Ramos (cell line): Measurements from ENCODE around the gene VANGL2.

Experiments
- in situ Hi-C: fragments of 300-500 bp; cut with MboI; formaldehyde crosslinking; loops from one replicate; pipeline ENCODE4 v1.14.3; 2022; ENCODE audit warnings: low sequenced_read_pairs; ENCODE audit not compliant: unreplicated experiment

Gene VANGL2

DNA sequence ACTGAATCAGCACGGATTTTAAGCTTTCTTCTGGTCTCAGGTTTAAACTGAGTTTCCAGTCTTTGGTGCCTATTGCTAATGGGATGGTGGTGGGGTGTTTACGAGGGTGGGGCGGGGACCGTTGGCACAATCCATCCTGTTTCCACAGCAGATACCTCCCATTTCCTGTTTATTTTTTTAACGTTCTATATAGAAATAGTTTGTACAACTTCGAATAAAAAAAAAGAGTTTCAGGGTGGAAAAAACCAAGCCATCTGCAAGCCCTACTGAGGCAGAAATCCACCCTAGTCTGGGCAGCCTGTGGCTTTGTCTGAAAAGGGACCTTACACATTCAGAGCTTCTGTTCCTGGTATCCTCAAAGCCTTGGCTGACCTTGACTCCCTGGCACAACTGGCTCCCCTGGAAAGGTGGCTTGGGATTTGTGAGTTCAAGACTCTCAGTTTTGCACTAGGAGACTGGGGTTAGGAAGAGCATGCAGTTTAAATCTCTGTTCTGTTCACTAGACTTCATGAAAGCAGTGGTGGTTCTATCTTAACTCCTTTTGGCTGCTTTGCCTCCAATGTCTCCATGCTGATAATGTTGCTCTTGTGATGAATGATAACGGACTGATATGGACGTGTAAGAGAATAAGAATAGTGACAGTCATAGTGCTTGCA lies 46.7 kb downstream of the VANGL2 start:
- in situ Hi-C loops: no loop called here

DNA sequence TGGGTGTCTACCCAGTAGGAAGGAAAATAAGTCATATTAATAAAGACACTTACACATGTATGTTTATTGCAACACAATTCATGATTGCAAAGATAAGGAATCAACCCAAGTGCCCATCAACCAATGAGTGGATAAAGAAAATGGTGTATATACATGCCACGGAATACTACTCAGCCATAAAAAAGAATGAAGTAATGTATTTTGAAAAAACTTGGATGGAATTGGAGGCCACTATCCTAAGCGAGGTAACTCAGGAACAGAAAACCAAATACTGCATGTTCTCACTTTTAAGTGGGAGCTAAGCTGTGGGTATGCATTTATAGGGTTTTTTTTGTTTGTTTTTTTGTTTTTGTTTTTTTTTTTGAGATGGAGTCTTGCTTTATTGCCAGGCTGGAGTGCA lies 49.1 kb downstream of the VANGL2 start:
- in situ Hi-C loops: no loop called here

DNA sequence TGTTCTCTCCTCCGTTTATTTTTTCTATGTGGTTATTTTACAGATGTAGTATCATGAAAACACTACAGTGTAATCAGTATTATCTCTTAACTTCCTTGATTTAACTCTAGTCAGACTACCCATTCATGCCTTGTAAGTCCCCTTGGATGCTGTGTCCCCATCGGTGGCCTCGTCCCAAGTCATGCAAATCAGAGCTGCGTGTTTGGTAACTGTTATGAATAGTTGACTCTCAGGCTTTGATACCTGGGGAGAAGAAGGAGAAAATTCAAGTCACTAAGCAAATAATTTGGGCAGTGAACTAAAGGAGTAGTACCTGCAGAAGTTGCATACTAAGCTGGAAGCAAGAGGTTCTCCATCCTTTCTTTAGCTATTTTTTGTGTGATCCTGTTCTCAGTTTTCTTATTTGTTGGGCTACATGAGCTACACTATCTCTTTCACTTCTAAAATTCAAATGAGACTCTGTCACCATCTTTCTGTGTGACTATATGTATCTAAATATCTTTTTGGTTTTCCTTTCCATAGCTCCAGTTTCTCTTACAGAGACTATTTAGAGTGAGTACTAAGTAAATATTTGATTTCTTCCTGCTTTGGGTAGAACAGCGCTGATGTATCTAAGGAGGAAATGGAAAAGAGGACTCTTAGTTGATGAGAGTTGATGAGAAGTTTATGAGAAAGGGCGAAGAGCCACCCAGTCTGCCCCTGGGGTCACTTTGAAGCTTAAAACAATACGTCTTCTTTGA lies 50.9 kb downstream of the VANGL2 start:
- in situ Hi-C loops: no loop called here

DNA sequence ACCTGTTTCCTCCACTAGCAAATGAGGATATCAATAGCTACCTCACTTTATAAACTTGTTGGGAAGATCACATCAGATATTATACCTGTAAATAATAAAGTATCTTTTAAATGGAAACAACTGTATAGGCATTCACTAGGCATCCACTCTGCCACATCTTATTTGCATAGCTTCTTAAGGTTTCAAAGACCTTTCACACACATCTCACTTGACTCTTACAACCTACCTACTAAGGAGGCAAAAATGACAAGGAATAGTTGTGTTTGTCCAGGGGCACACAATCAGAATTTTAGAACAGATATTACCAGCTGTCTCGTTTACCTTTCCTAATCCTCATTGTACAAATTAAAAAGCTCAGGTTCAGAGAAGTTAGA lies 51.5 kb downstream of the VANGL2 start:
- in situ Hi-C loops: no loop called here

DNA sequence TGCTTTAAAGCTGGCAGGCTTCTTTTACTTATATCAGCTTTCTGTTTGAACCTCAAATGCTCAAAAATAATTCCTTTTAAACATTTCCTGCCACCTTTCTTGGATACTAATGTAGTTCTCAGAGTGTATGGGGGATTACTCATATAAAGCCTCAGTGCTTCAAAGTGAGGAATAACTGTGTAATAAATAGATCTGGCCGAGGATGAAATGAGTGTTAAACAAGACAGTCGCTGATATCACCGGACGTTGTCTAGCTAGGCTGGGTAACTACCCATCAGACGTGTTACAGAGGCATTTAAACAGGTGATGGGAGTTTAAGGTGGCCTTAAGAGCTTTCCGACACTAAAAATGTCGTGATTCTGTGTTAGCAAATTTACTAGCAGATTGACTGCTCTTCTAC lies 53.1 kb downstream of the VANGL2 start:
- in situ Hi-C loops: no loop called here

DNA sequence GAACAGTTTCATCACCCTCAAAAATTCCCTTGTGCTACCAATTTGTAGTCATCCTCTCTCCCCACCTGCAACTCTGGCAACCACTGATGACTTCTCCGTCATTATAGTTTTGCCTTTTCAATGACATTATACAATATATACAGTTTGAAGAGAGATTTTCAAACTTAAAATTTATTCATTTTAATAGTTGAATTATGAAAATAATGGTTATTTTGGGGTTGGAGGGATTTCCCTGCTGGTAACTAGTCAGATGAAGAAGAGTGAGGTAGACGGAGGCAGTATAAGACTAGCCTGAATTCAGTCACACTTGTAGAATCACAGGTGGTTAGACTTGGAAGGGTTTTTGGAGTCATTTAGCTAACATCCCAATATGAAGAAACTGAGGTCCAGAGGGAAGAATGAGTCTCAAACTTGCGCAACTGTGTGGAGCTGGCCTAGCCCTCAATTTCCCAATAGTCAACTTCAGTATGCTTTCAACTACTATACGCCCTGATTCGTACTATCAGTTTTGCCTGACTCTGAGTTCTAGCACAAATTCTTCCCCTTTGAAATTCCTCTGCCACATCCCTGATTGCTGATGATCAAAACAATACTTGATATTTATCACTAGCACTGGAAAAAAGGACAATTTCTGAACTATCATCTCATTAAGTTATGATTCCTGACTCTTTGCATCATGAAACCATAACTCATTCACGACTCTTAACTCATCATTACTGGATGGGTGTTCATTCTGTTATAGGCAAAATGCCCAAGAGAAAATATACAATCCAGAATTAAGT lies 54.2 kb downstream of the VANGL2 start:
- in situ Hi-C loops: no loop called here

DNA sequence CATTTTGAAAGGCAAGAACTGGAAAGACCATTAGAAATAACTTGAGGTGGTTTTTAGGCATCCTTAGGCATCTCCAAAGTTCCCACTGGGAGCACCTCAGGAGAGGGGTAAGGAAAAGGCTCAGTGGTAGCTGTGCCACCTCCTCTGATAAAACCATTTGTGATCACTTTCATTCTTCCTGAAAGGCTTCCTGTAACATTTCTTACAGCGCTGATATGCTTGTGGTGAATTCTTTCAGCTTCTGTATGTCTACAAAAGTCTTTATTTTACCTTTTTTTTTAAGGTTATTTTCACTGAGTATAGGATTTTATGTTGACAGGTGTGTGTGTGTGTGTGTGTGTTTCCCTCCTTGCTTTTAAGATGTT lies 54.8 kb downstream of the VANGL2 start:
- in situ Hi-C loops: no loop called here

DNA sequence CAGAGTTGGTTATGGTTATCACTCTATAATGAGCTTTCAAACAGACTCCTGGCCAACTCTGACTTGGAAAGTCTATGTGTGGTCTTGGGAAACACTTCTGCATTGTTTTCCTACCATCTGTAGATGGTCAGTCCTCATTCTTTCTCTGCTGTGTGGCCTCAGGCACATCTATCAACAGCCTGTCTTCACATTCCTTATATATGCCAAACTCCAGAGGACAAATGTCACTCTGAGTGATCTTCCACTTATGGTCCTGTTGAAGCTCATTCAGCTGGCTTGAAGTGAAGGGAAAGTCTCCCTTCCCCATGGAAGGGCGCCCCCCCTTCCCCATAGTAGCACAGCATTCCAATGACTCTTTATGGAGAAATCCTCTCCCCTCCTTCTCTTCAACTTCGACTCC lies 58.7 kb downstream of the VANGL2 start:
- in situ Hi-C loops: no loop called here

DNA sequence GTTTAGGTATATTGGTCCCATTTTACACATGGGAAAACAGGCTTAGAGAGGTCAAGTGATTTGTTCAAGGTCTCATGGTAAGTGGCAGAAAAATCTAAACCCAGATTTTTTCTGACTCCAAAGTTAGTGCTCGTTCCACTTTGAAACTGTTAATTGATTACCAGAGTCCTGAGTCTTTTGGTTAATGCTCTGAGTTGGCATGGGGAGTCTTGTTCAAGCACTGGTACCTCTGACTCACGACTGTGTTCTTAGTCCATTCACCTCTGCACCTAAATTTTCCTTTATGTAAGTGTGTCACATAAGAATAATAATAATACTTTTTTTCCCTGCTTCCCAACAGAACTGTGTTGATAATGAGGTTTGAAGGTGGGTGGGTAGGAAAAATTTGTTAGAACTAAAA lies 59.3 kb downstream of the VANGL2 start:
- in situ Hi-C loops: no loop called here

DNA sequence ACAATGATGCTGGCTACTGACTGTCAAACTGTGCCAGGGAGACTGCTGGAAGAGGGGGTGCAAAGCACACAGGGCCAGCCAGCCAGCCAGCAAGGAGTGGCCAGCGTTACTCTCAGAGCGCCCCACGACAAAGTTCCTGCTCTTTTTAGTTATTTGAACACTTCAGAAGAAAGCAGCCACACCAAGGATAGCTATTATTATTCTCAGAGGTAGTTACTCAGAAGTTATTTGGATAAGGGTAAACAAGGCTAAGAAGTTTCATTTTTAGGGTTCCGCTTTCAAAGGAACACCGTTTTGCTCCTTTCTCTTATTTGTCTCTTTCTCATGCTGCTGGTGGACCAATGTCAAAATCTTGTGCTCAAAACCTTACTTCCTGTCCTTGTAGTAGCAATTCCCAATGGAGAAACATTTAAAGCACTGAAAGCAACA lies 59.9 kb downstream of the VANGL2 start:
- in situ Hi-C loops: no loop called here

DNA sequence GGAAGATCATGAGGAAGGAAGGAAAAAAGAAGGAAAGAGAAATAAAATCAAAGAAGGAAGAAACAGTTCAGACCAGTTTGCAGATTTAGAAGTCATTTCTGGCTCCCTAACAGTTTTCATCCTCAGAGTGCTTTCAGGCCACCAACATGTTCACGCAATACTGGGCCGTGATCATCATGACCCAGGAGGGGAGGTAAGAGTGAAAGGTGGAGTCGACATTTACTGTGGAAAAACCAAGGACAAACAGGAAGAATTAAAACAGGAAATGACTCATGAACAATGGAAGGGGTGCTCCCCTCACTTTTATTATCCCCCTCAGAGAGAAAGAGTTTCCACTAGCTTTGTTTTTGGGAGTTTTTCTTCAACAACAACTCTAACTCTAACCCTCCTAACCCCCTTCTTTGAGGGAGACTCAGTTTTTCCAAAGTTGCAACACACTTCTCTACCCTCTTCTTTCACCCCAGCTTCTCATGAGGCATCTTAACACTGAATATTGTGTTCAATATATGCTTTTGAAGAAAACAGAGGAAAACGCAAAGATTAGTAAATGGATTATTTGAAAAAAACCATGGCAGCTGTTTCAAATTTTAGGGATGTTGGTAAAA lies 60.4 kb downstream of the VANGL2 start:
- in situ Hi-C loops: no loop called here

DNA sequence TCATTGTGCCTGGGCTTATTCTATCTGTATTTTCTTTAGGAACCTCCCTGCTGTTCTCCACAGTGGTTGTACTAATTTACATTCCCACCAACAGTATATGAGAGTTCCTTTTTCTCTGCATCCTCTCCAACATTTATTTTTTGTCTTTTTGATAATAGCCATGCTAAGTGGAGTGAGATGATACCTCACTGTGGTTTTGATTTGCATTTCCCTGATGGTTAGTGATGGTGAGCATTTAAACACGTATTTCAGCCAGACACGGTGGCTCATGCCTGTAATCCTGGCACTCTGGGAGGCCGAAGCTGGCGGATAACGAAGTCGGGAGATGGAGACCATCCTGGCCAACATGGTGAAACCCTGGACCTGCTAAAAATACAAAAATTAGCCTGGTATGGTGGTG lies 64.8 kb downstream of the VANGL2 start:
- in situ Hi-C loops: no loop called here

DNA sequence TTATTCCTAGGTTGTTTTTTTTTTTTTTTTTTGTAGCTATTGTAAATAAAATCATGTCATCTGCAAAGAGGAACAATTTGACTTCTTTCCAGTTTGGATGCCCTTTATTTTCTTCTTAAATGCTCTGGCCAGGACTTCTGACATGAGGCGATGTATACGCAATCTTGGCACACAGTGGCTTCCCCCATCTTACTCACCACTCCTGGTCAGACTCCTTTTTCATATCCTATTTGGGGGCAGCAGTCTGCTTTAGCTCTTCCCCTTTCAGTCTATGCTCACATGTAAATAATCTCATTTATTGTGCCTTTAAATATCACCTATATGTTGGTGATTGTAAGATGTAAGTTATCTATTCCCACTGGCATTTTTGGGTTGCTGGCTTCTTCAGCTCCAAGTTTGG lies 66.6 kb downstream of the VANGL2 start:
- in situ Hi-C loops: no loop called here

DNA sequence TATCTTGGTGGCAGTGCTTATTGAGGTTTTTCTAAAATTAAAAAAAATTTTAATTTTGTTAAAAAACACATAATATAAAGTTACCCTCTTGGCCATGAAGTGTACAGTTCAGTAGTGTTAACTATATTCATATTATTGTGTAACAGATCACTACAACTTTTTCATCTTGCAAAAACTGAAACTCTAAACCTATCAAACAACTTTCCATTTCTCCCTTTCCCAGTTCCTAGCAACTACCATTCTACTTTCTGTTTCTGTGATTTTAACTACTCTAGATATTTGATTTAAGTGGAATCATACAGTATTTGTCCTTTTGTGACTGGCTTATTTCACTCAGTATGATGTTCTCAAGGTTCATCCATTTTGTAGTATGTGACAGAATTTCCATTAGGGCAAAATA lies 67.2 kb downstream of the VANGL2 start:
- in situ Hi-C loops: no loop called here

DNA sequence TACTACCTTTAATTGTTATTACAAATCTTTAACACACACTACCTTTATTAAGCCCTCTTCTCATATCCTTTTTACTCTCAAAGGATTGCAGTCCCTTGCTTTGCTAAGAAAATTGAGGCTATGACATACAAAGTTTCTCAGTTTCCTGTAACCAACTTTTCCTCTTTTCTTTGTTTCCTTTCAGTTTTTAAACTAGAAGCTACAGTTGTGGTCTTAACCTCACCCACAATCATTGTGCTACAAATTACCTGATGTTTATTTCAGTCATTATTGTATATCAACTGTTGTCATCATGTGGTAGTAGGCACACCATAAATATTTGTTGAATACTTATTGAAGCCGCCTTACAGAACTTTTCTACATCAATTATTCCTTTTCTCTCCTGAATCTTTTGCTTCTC lies 70.9 kb downstream of the VANGL2 start:
- in situ Hi-C loops: no loop called here

DNA sequence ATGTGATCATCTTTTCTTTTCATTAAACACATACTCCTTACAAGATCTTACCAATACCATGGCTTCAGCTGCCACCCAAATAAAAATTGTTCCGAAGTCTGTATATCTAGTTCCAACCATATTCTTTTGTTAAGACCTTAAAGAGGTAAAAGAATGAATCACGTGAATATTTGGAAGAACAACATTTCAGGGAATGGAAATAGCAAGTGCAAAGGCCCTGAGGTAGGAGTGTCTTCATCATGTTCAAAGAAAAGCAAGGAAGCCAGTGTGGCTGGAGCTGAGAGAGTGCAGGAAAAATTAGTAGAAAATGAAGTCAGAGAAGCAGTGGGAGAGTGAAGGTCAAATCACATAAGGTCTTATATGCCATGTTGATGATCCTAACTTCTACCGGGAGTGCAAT lies 71.7 kb downstream of the VANGL2 start:
- in situ Hi-C loops: no loop called here

DNA sequence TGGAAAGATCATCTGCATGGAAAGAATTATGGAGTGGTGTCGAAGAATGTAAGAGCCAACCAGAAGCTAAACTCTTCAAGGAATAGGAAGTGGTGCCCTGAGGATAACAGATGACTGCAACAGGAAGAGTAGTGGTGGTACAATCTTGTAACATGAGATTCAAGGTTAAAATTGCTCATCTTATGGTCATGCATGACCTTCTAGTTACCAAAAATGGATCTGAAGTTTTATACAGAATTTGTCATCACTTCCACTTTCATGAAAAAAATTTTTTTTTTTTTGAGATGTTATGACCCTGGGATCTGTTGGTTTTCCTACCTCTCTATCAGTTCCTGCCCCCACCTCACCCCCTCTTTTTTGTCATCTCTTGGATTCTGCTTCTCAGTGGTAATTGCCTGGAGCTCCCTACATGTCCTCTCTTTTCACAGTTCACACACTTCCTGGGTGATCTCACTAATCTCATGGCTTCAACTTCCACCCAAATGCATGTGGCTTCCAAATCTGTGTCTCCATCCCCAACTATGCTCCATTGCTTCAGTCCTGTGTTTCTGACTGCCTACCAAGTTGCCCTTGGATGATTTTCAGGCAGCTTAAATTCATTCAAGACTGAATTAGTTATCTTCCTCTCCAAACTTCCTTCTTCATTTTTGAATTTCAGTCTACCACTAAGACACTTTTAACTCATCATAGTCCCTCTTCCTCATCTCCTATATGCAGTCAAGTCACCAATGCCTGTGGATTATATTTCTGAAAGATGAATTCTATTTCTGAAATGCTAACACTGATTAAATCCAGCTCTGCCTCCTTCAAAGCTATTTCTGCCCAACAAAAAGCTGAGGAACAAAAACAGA lies 74.3 kb downstream of the VANGL2 start:
- in situ Hi-C loops: no loop called here
